ENCODE results near the gene CLPTM1L.

- no peak for TF ChIP-seq CTCF (conservative IDR thresholded peaks at IDR 0.05; ENCODE audit: low read depth, low read length)
- TF ChIP-seq EZH2 (IDR thresholded peaks at IDR 0.05; ENCODE audit: borderline replicate concordance, low read depth, low read length, poor library complexity, severe bottlenecking) = no peak
These were observed 7.6 kb upstream of the CLPTM1L start for GRCh38 chr5:1352231-1353219.

All from A673 (cell line).